C4-2B (cell line): ENCODE results near the gene LRRC26.
"Not testable (repeated sequence)": the region's sequence is repeated elsewhere in the genome, so short reads cannot be mapped to it uniquely, and the experiment has no call there.

Experiments
- H3K27ac ChIP-seq: fragments of 450-650 bp; 2 replicates; pipeline ENCODE4 v1.5.1; 2017
- ZFX ChIP-seq: fragments of 450-650 bp; IDR thresholded peaks from 2 replicates; pipeline ENCODE4 v1.6.1; 2017
- TF ChIP-seq, protein P1 (sequence below): fragments of 450-650 bp; conservative IDR thresholded peaks from 2 replicates; pipeline ENCODE4 v1.5.1; 2017; ENCODE audit warnings: mild to moderate bottlenecking

LRRC26 gene

DNA sequence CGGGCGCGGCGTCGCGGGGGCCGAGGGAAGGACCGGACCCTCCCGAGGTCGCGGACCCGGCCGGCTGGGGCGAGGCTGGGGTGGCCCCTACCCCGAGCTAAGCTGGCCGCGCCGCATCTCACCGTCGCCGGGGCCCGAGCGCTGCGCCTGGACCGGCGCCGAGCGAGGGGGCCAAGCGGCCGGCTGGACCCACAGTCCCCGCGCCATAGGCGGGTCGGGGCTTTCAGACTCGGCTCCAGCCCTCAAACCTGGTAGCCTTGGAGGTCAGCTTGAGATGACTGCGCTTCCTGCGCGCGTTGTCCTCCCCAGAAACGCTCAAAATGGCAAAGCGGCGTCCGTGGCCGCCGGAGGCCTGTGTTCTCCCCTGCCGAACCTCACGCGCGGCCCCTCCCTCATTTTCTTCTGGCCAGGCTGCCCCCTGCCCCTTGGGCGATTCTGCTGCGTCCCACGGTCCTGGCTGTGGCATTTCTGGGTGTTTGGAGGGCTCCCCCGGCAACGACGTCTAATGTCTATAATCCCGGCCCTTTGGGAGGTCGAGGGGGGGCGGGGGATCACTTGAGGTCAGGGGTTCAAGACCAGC is 39.6 kb downstream of the LRRC26 start:
- peak overlapping the region; percentile 92 for H3K27ac ChIP-seq

DNA sequence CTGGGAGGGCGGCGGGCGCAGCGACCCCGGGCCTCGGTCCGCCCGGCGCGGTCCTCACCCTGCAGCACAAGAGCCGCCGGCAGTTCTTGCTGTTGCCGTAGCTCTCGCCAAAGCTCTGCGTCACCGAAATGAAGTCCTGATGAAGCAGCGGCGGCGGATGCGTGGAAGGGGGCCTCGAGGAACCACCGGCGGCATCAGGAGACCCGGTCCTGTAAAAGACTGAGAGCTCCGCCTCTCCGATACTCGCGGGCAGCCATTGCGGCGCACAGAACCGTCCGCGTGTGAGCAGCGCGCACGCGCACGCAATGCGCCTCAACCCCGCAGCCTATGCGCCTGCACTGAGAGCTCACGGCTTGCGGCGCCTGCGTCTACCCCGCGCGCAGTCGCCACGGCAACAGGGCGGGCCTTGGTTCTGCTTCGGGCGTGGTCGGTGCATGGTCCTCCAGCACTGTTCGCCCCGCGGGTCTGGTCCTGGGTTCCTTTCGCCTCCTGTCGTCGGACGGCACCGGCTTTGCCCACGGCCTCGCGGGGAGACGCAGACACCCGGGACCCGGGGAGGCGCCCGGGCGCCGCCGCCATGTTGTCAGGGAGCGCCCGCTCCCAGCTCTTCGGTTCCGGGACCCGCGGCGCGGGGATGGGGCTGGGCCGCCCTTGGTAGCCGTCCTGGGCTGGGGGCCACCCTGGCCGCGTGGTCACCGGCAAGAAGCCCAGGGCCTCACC is 40.2 kb downstream of the LRRC26 start:
- H3K27ac ChIP-seq: peak overlapping the region; percentile 92
- peak; percentile 41; the same call in 1 of the 2 replicates for TF ChIP-seq ZFX
- TF ChIP-seq, protein P1, sequence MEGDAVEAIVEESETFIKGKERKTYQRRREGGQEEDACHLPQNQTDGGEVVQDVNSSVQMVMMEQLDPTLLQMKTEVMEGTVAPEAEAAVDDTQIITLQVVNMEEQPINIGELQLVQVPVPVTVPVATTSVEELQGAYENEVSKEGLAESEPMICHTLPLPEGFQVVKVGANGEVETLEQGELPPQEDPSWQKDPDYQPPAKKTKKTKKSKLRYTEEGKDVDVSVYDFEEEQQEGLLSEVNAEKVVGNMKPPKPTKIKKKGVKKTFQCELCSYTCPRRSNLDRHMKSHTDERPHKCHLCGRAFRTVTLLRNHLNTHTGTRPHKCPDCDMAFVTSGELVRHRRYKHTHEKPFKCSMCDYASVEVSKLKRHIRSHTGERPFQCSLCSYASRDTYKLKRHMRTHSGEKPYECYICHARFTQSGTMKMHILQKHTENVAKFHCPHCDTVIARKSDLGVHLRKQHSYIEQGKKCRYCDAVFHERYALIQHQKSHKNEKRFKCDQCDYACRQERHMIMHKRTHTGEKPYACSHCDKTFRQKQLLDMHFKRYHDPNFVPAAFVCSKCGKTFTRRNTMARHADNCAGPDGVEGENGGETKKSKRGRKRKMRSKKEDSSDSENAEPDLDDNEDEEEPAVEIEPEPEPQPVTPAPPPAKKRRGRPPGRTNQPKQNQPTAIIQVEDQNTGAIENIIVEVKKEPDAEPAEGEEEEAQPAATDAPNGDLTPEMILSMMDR: no peak

More for the DNA sequence above, 39.6 kb downstream of the LRRC26 start:
- TF ChIP-seq, protein P1: no peak
- TF ChIP-seq ZFX: no peak

DNA sequence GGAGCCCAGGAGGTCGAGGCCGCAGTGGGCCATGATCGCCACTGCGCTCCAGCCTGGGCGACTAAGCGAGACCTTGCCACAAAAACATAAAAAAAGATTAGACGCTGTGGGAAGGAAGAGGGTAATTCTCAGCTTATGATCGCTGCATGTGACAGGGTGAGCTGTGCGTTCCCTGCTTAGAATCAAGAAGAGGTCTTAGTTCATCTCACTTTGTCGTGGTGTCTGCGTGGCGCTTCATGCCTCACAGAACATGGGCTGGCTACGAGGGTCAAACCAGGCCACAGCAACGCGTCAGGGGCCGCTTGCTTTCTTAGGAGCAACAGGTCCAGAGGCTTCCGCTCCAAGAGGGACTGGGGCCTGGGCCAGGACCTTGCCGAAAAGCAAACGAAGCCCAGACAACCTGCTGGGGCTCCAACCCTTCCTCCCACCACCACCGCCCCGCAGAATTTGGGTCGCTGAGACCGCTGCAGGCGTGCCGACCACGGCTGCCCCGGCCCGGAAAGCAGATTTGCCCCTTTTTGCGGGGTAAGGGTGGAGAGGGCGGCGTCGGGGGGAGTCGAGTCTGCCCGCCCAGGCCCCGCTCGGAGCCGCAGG is 40.9 kb downstream of the LRRC26 start:
- peak overlapping the region; percentile 92 for H3K27ac ChIP-seq
- TF ChIP-seq, protein P1: no peak
- peak; percentile 75; the same call in 1 of the 2 replicates for TF ChIP-seq ZFX

DNA sequence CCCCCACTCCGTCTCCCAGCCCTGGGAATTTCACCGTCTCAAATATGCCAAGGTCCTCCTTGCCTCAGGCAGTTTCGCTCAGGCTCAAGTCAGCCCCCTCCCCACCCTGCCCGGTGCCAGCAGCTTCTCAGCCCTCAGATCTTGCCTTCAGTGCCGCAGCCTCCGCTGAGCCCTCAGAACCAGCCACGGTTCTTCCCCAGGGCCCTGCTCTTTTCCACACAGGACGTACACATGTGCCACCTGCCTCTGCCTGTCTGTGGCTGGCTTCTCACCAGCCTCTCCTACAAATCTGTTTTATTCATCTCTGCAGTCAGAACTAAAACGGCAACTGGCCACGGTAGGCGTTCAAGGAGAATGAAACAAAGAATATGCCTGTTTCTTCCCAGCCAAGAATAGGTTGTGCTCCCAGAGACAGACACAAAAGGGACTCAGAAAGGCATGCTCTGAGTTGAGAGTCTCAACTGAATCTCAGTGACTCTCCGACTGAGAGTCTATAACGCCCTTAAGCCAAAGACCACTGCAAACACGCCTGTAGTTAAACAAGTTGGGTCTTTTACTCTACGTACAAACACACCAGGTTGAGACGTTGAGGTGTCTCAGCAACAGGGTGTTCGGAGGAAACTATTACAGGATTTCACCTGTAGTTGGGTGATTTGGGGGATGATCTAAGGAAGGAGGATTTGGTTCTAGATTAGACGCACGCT is 41.5 kb downstream of the LRRC26 start:
- no peak for TF ChIP-seq ZFX
- peak overlapping the region; percentile 92 for H3K27ac ChIP-seq

DNA sequence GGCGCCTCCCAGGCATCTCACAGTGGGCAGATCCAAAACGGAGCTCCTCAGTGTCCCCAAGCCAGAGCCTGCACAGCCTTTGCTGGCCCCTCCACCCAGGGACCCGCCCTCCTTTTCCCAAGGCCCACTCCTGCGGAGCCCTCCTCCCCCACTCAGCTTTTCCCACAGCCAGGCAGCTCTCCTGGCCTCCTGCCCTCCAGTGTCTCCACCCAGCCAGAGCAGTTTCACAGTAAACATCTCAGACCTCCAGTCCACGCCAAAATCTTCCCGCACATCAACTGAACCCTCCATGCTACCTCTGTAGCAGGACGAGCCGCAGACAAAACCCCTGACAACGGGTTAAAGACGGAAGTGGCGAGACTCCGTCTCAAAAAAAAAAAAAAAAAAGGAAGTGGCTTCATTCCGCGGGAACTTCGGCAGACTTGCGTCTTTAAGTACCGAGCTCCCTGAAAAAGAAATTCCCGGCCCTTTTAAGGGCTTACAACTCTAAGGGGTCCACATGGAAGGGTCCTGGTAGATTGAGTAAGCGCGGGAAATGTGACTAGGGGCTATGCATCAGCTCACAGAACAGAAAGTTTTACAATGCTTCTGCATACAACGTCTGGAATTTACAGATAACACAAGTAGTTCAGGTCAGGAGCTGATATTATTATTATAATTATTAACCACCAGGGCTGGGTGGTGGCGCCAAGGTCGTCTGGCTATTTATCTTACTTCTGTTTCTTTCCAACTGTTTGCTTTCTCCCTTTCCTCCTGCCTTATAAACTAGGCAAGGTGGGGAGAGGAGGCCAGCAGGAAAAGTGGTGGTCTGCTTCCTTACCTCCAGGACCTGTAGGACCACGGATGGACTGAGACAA is 42.3 kb downstream of the LRRC26 start:
- H3K27ac ChIP-seq: peak overlapping the region; percentile 92
- TF ChIP-seq, protein P1: no peak
- TF ChIP-seq ZFX: no peak

DNA sequence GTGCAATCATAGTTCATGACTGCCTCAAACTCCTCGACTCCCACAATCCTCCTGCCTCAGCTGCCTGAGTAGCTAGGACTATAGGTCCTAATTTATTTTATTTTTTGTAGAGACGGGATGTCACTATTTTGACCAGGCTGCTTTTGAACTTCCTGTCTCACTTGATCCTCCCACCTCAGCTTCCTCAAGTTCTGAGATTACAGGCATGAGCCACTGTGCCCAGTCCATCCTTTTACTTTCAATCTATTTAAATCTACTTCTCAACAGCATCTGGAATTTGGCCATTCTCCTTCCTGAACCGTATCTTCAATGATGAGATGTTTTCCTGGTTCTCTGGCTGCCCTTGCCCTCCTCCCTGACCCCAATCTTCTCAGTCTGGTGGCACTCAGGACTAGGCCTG is 43.1 kb downstream of the LRRC26 start:
- peak overlapping the region; percentile 92 for H3K27ac ChIP-seq
- no peak for TF ChIP-seq ZFX
- TF ChIP-seq, protein P1: no peak

DNA sequence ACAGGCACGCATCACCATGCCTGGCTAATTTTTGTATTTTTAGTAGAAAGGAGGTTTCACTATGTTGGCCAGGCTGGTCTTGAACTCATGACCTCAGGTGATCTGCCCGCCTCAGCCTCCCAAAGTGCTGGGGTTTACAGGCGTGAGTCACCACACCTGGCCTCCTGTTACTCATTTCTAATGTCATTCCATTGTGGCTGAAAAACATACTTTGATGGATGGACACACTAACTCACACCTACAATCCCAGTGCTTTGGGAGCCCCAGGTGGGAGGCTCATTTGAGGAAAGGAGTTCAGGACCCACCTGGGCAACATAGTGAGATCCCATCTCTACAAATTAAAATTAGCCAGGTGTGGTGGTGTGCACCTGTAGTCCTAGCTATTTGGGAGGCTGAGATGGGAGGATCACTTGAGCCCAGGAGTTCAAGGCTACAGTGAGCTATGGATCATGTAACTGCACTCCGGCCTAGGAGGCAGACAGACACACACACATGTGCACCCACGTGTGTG is 45.8 kb downstream of the LRRC26 start:
- not testable (repeated sequence) for H3K27ac ChIP-seq
